GM12878 (cell line): ENCODE results near the gene ARFIP1. TPM values are rescaled to one million over a fixed set of nuclear protein-coding genes. Genes with fewer than 3 reads are reported as not detected.

Experiments used
- ATAC-seq: fragments of 200-7000 bp; cut with Tn5 transposase; 3 replicates; pipeline ENCODE4 v1.9.1; 2020; ENCODE audit warnings: mild to moderate bottlenecking, moderate library complexity
- BruUV-seq: library from RNA; stranded (reverse); fragments of 400-500 nt; replicated peaks from 2 replicates; lab custom pipeline; 2021; lab: Mats Ljungman, UMichigan
- CTCF ChIA-PET: fragments of 300-600 bp; sonication (Branson Sonifier 250); formaldehyde crosslinking; extraction: SDS; loops from one replicate; lab custom pipeline; 2021; ENCODE audit warnings: inconsistent platforms; lab: Yijun Ruan, JAX
- POLR2A ChIA-PET: fragments of 350-600 bp; formaldehyde crosslinking; extraction: SDS; loops from one replicate; lab custom pipeline; 2021; ENCODE audit warnings: inconsistent platforms; lab: Charles Lee
- RAD21 ChIA-PET: fragments of 300-600 bp; sonication (Branson Sonifier 250); formaldehyde crosslinking; loops from one replicate; lab custom pipeline; 2023; ENCODE audit warnings: antibody characterized with exemption; ENCODE audit not compliant: unreplicated experiment; lab: Charles Lee
- SMC1A ChIA-PET: fragments of 300-600 bp; sonication (Branson Sonifier 250); formaldehyde crosslinking; loops from one replicate; lab custom pipeline; 2023; ENCODE audit not compliant: unreplicated experiment, uncharacterized antibody; lab: Charles Lee
- DNase-seq: peaks from one replicate; pipeline ENCODE4 v3.0.0-alpha.2; 2011; ENCODE audit warnings: low read depth, low spot score
- FAIRE-seq: peaks from 3 replicates; lab custom pipeline; 2011; peaks lifted over from hg19 to GRCh38; lab: Jason Lieb, UNC
- H2AFZ ChIP-seq: 2 replicates; pipeline ENCODE4 v1.6.0; 2011; ENCODE audit warnings: low read depth, low read length, control low read depth; ENCODE audit not compliant: control insufficient read depth
- H3K27ac ChIP-seq: 2 replicates; pipeline ENCODE4 v1.5.1; 2011; ENCODE audit warnings: control low read depth; ENCODE audit not compliant: control insufficient read depth, insufficient read depth
- H3K27me3 ChIP-seq, 2 experiments: replicated peaks in 1 of 2; 2 replicates each; pipeline versions ENCODE4 v1.6.0 to v1.6.1; 2011; ENCODE audit warnings: low read length in 1 of 2; ENCODE audit not compliant: control insufficient read depth in 2 of 2, insufficient read depth in 2 of 2
- H3K36me3 ChIP-seq, 2 experiments: 2 replicates each; pipeline ENCODE4 v1.5.1; 2011; ENCODE audit warnings: low read length in 1 of 2; ENCODE audit not compliant: control insufficient read depth in 2 of 2, insufficient read depth in 2 of 2
- H3K4me1 ChIP-seq: 2 replicates; pipeline ENCODE4 v1.6.1; 2011; ENCODE audit warnings: mild to moderate bottlenecking, low read length, moderate library complexity, mixed read lengths; ENCODE audit not compliant: control insufficient read depth, insufficient read depth
- H3K4me2 ChIP-seq: 2 replicates; pipeline ENCODE4 v1.6.0; 2011; ENCODE audit warnings: control low read depth; ENCODE audit not compliant: control insufficient read depth, insufficient read depth
- H3K4me3 ChIP-seq: fragments of 200-600 bp; sonication (generic); 2 replicates; pipeline ENCODE4 v1.5.1; 2016
- H3K79me2 ChIP-seq: 2 replicates; pipeline ENCODE4 v1.6.0; 2011; ENCODE audit warnings: low read length; ENCODE audit not compliant: control insufficient read depth, insufficient read depth
- H3K9ac ChIP-seq: 2 replicates; pipeline ENCODE4 v1.8.0; 2011; ENCODE audit warnings: low read length, control low read depth, mixed read lengths; ENCODE audit not compliant: control insufficient read depth, insufficient read depth
- H3K9me3 ChIP-seq: replicated peaks from 3 replicates; pipeline ENCODE4 v1.5.1; 2011; ENCODE audit warnings: mild to moderate bottlenecking, low read length; ENCODE audit not compliant: control insufficient read depth, insufficient read depth
- H4K20me1 ChIP-seq: 2 replicates; pipeline ENCODE4 v1.6.0; 2011; ENCODE audit not compliant: control insufficient read depth, insufficient read depth
- BRCA1 ChIP-seq: IDR thresholded peaks from 2 replicates; pipeline ENCODE4 v1.6.1; 2011; ENCODE audit warnings: low read depth, low read length, improper control_type of control experiment
- CBX5 ChIP-seq: sonication (generic); IDR thresholded peaks from 2 replicates; pipeline ENCODE4 v1.6.1; 2016; ENCODE audit warnings: low read depth, moderate library complexity, mild to moderate bottlenecking, inconsistent platforms
- CHD2 ChIP-seq: IDR thresholded peaks from 2 replicates; pipeline ENCODE4 v1.6.1; 2011; ENCODE audit warnings: low read depth, low read length, improper control_type of control experiment, borderline replicate concordance
- CREM ChIP-seq: IDR thresholded peaks from 2 replicates; pipeline ENCODE4 v1.6.1; 2014; ENCODE audit warnings: antibody characterized with exemption, low read depth
- EP300 ChIP-seq, 2 experiments: fragments of 150-350 bp in 1 of 2; IDR thresholded peaks; 2 replicates each; pipeline ENCODE4 v1.6.1; 2011 to 2012; ENCODE audit warnings: low read depth in 2 of 2, low read length in 2 of 2, borderline replicate concordance in 1 of 2, improper control_type of control experiment in 1 of 2, inconsistent platforms in 1 of 2; ENCODE audit not compliant: control insufficient read depth in 1 of 2
- MEF2A ChIP-seq: IDR thresholded peaks from 2 replicates; pipeline ENCODE4 v1.6.1; 2011; ENCODE audit warnings: low read depth, mild to moderate bottlenecking, low read length, moderate library complexity; ENCODE audit not compliant: insufficient read depth
- MXI1 ChIP-seq: fragments of 150-350 bp; IDR thresholded peaks from 2 replicates; pipeline ENCODE4 v1.6.1; 2011; ENCODE audit warnings: low read depth, mild to moderate bottlenecking, inconsistent platforms, low read length, improper control_type of control experiment
- POLR2AphosphoS5 ChIP-seq: IDR thresholded peaks from 2 replicates; pipeline ENCODE4 v1.6.1; 2011; ENCODE audit warnings: mild to moderate bottlenecking, low read length, inconsistent platforms
- SREBF2 ChIP-seq: IDR thresholded peaks from 2 replicates; pipeline ENCODE4 v1.6.1; 2012; ENCODE audit warnings: mild to moderate bottlenecking, low read length
- SRF ChIP-seq, 2 experiments: IDR thresholded peaks; 2 replicates each; pipeline ENCODE4 v1.6.1; 2011; ENCODE audit warnings: low read depth in 2 of 2, low read length in 2 of 2, mild to moderate bottlenecking in 1 of 2, moderate library complexity in 1 of 2
- TARDBP ChIP-seq: IDR thresholded peaks from 2 replicates; pipeline ENCODE4 v1.6.1; 2016; ENCODE audit warnings: borderline replicate concordance
- WGBS: methylation state at CpG from one replicate; pipeline ENCODE4 v1.1.6; 2016; ENCODE audit warnings: low lambda C conversion rate; ENCODE audit not compliant: insufficient replicate concordance, insufficient coverage; ENCODE audit errors: missing lambda C conversion rate; 5-methylcytosine and 5-hydroxymethylcytosine counted together
- in situ Hi-C: fragments of 300-500 bp; cut with MboI; formaldehyde crosslinking; loops from 9 replicates; pipeline ENCODE4 v1.14.3; 2018; ENCODE audit warnings: mixed read lengths
- intact Hi-C: fragments of 100-400 bp; cut with micrococcal nuclease; formaldehyde crosslinking; loops from one replicate; pipeline ENCODE4 v1.14.2; 2022; ENCODE audit not compliant: unreplicated experiment
- polyA plus RNA-seq, 11 experiments: library from polyadenylated mRNA; depleted of rRNA in 4 of 11; unstranded in 6 of 11; stranded (reverse) in 5 of 11; fragments of >200 nt; fragmentation: Nextera tagmentation in 4 of 11; fragmentation: Illumina TruSeq in 1 of 11; extraction: Ambion mirVana in 4 of 11; extraction: Trizol in 1 of 11; gene quantifications; 1 replicate in 1 of 11; 2 replicates in 10 of 11; pipeline versions ENCODE4 v1.2.1 to v1.2.3, GENCODE V29; 2011 to 2016; ENCODE audit warnings: inconsistent platforms in 2 of 11, missing spikeins in 2 of 11, low read depth in 1 of 11
- total RNA-seq, 4 experiments: library from RNA; depleted of rRNA in 3 of 4; stranded (reverse); fragments of >200 nt in 3 of 4; fragmentation: Illumina TruSeq in 1 of 4; extraction: Trizol in 1 of 4; gene quantifications; 2 replicates each; pipeline versions ENCODE4 v1.2.1 to v1.2.3, GENCODE V29; 2013 to 2021
- TF ChIP-seq, protein P1 (sequence below): fragments of 450-650 bp; IDR thresholded peaks from 2 replicates; pipeline ENCODE4 v1.6.1; 2018; ENCODE audit warnings: mild to moderate bottlenecking, low read depth, moderate library complexity; ENCODE audit not compliant: partially characterized antibody
- TF ChIP-seq, protein P2 (sequence below): fragments of 450-650 bp; IDR thresholded peaks from 2 replicates; pipeline ENCODE4 v1.6.1; 2016; ENCODE audit warnings: mild to moderate bottlenecking
- TF ChIP-seq, protein P3 (sequence below): IDR thresholded peaks from 2 replicates; pipeline ENCODE4 v1.6.1; 2012; ENCODE audit warnings: low read depth, low read length, improper control_type of control experiment

Gene ARFIP1
- total and polyA plus RNA-seq, 10 of the 15 experiments (the other 5 are each of a cell fraction or from before 2014, with no cell fraction given), result 9.5 to 21.7 (median 15.4) TPM

DNA sequence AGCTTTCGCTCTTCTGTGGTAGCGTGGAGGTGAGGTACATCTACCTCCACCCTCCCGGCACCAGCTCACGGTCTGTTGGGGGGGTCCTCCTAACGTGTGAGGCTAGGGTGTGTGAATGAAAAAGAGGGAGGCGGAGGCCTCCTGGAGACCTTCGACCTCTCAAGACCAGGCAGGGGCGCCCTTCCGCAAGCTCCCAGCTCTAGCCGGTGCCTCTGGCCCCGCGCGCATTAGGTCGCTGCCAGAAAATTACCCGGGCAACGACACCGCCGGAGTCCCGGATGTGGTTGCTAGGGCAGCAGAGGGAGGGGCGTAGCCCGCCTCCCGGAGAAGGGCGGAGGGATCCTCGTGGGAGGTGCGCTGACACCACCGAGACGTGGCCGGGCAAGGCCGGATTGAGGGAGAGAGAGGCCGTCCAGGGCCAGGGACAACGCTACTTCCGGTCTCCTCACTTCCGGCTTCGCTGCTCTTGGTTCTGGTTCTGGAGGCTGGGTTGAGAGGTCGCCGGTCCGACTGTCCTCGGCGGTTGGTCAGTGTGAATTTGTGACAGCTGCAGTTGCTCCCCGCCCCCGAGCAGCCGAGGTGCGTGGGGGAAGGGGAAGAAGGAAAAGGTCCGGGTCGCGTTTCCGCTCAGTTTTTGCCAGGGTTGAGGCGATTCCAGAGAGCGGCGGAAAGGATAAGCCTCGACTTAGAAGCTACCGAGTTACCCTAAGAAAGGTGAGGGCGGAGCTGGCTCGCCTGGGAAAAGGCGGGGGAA is at the start of gene ARFIP1, which contains the start of gene TIGD4 (continued):
- TF ChIP-seq, protein P1, sequence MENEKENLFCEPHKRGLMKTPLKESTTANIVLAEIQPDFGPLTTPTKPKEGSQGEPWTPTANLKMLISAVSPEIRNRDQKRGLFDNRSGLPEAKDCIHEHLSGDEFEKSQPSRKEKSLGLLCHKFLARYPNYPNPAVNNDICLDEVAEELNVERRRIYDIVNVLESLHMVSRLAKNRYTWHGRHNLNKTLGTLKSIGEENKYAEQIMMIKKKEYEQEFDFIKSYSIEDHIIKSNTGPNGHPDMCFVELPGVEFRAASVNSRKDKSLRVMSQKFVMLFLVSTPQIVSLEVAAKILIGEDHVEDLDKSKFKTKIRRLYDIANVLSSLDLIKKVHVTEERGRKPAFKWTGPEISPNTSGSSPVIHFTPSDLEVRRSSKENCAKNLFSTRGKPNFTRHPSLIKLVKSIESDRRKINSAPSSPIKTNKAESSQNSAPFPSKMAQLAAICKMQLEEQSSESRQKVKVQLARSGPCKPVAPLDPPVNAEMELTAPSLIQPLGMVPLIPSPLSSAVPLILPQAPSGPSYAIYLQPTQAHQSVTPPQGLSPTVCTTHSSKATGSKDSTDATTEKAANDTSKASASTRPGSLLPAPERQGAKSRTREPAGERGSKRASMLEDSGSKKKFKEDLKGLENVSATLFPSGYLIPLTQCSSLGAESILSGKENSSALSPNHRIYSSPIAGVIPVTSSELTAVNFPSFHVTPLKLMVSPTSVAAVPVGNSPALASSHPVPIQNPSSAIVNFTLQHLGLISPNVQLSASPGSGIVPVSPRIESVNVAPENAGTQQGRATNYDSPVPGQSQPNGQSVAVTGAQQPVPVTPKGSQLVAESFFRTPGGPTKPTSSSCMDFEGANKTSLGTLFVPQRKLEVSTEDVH, result peak; percentile 34
- TF ChIP-seq MEF2A, result 0 out of 2 replicates have a peak, but pooled peaks have one; percentile 11
- TF ChIP-seq, protein P2, sequence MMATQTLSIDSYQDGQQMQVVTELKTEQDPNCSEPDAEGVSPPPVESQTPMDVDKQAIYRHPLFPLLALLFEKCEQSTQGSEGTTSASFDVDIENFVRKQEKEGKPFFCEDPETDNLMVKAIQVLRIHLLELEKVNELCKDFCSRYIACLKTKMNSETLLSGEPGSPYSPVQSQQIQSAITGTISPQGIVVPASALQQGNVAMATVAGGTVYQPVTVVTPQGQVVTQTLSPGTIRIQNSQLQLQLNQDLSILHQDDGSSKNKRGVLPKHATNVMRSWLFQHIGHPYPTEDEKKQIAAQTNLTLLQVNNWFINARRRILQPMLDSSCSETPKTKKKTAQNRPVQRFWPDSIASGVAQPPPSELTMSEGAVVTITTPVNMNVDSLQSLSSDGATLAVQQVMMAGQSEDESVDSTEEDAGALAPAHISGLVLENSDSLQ, result peak; percentile 79
- peak; percentile 97 for TF ChIP-seq MXI1
- peak; percentile 86 for TF ChIP-seq POLR2AphosphoS5

DNA sequence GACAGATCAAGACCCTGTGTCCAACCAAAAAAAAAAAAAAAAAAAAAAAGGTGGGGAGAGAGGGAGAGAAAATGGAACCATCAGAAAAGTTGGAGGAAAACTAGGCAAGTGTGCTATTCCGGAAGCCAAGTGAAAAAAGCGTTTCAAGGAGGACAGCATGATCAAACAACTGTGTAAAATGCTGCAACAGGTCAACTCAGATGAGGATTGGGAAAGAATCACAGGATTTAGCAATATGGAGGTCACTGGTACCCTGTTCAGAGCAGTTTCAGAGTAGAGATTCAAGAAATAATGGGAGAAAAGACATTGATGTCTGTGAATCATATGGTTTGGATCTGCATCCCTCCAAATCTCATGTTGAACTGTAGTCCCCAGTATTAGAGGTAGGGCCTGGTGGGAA is 47.8 kb upstream of the ARFIP1 start:
- FAIRE-seq (no peak), ATAC-seq (no peak), DNase-seq (no peak)
- BruUV-seq, result no TSS peak
- H3K9me3 ChIP-seq, result no peaks in the 10 kb centered on the region
- H4K20me1 ChIP-seq, result no peaks in the 10 kb centered on the region
- no peaks in the 10 kb centered on the region for H3K36me3 ChIP-seq
- CTCF ChIA-PET, result interaction anchor here (1.6 to 5.7 kb wide), 3 partner anchors 92 to 276 kb away, joined by 3 to 105 read pairs (median 45); no protein-coding TSS in a partner anchor
- 97% methylated on average over 2 of the region's 2 CpGs for WGBS
- H3K79me2 ChIP-seq, result no peaks in the 10 kb centered on the region
- SMC1A ChIA-PET, result interaction anchor here (1.0 to 11.8 kb wide), 6 partner anchors 54 to 324 kb away, joined by 3 to 152 read pairs (median 6); partner anchors contain the start of gene TMEM154
- peaks cover 8% of the 10 kb centered on the region; the same call in 1 of the 2 replicates for H3K4me1 ChIP-seq
- H2AFZ ChIP-seq, result no peak overlapping the region
- in situ Hi-C loops, result loop anchor here (5.0 kb wide), 1 partner anchor 225 kb away; no protein-coding TSS in a partner anchor
- H3K9ac ChIP-seq, result no peak overlapping the region
- POLR2A ChIA-PET, result no interaction called here
- no peaks in the 10 kb centered on the region for H3K27me3 ChIP-seq
- TF ChIP-seq CREM, result no peak
- no peak for TF ChIP-seq SREBF2
- TF ChIP-seq TARDBP, result no peak
- TF ChIP-seq, protein P3, sequence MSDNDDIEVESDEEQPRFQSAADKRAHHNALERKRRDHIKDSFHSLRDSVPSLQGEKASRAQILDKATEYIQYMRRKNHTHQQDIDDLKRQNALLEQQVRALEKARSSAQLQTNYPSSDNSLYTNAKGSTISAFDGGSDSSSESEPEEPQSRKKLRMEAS, result no peak
- TF ChIP-seq SRF (IDR thresholded peaks at IDR 0.05; ENCODE audit: low read depth in 2 of 2, low read length in 2 of 2), result no peak
- TF ChIP-seq EP300 (IDR thresholded peaks at IDR 0.05; ENCODE audit: borderline replicate concordance in 1 of 2, control insufficient read depth in 1 of 2, low read depth in 2 of 2, low read length in 2 of 2), result no peak
- no peak for TF ChIP-seq CBX5
- no peak for TF ChIP-seq BRCA1
- TF ChIP-seq CHD2, result no peak
- no peak overlapping the region for H3K4me3 ChIP-seq
- no peak overlapping the region for H3K4me2 ChIP-seq
- intact Hi-C loops, result no loop called here
- H3K27ac ChIP-seq, result no peak overlapping the region
- RAD21 ChIA-PET, result interaction anchor here (0.7 to 1.9 kb wide), 5 partner anchors 56 to 277 kb away, joined by 3 to 6 read pairs (median 6); no protein-coding TSS in a partner anchor
